H4 (cell line): ENCODE data around the gene GP1BB. TPM values are rescaled to one million over a fixed set of nuclear protein-coding genes. Genes with fewer than 3 reads are reported as not detected.
"Not testable (repeated sequence)": the region's sequence is repeated elsewhere in the genome, so short reads cannot be mapped to it uniquely, and the experiment has no call there.

Experiments used
- DNase-seq: peaks from one replicate; pipeline ENCODE4 v3.0.0-alpha.2; 2015; ENCODE audit warnings: low spot score
- total RNA-seq: library from RNA; depleted of rRNA; stranded (reverse); fragments of >200 nt; shearing (Covaris generic); gene quantifications from 2 replicates; pipeline ENCODE4 v1.2.3, GENCODE V29; 2014

Gene GP1BB
- total RNA-seq, 1 experiment from 2014 or later = 1.3 TPM

GRCh38 chr22:19693981-19694670 lies 29.2 kb upstream of the GP1BB start:
- DNase-seq = no peak

DNA sequence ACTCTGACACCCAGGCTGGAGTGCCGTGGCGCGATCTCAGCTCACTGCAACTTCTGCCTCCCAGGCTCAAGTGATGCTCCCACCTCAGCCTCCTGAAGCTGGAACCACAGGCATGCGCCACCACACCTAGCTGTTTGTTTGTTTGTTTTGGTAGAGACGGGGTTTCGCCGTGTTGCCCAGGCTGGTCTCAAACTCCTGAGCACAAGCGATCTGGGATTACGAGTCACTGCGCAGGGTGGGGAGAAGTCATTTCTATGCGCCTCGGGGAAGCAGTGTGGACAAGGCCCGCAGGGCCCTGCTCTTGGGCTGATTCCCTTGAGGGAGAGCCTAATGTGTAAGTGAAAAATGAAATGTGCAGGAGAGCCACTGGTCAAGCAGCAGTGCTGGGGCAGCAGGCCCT lies 28.6 kb upstream of the GP1BB start:
- no peak for DNase-seq

DNA sequence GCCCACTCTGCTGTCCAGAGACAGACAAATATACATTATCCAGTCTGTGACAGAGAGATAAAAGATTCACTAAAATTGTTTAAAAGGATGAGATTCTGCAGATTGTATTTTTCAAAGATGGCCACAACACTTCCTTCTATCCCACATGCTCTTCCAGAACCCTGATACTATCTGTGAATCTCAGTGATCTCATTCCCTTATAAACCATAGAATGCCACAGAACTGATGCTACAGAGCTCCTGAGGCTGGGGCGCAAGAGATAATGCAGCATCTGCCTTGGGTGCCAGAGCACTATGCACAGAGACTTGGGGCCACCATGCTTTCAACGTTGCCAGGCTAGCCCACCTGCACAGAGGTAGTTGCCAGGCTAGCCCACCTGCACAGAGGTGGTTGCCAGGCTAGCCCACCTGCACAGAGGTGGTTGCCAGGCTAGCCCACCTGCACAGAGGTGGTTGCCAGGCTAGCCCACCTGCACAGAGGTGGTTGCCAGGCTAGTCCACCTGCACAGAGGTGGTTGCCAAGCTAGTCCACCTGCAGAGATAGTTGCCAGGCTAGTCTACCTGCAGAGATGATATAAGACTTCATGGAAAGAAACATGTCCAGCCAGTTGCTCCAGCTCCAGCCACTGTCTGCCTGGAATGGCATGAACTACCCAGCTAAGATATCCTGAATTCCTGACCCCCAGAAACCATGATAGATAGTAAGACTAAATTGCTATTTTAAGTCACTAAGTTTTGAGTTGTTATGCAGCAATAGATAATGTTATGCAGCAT lies 26.6 kb upstream of the GP1BB start:
- DNase-seq = no peak

DNA sequence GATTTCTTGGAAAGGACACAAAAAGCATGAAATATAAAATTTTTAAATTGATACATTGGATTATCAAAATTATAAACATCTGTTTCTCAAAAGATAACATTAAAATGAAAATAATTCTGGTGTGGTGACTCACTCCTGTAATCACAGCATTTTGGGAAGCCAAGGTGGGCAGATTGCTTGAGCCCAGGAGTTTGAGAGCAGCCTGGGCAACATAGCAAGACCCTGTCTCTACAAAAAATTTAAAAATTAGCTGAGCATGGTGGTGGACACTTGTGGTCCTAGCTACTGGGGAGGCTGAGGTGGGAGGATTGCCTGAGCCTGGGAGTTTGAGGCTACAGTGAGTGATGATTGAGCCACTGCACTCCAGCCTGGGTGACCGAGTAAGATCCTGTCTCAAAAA lies 25.5 kb upstream of the GP1BB start:
- DNase-seq = not testable (repeated sequence)

DNA sequence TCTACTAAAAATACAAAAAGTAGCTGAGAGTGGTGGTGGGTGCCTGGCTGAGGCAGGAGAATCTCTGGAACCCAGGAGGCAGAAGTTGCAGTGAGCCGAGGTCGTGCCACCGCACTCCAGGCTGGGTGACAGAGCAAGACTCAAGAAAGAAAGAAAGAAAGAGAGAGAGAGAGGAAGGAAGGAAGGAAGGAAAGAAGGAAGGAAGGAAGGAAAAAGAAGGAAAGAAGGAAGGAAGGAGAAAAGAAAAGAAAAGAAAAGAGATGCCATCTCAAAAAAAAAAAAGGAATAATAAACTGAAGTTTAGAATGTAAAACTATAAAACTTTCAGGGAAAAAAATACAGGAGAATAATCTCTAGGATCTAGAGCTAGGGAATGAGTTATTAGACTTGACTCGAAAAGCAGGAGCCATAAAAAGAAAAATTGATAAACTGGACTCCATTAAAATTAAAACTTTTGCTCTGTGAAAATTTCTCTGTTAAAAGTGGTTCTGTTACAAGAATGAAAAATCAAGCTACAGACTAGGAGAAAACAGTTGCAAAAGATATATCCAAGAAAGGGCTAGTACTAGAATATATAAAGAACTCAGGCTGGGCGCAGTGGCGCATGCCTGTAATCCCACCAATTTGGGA lies 22.4 kb upstream of the GP1BB start:
- DNase-seq = no peak

DNA sequence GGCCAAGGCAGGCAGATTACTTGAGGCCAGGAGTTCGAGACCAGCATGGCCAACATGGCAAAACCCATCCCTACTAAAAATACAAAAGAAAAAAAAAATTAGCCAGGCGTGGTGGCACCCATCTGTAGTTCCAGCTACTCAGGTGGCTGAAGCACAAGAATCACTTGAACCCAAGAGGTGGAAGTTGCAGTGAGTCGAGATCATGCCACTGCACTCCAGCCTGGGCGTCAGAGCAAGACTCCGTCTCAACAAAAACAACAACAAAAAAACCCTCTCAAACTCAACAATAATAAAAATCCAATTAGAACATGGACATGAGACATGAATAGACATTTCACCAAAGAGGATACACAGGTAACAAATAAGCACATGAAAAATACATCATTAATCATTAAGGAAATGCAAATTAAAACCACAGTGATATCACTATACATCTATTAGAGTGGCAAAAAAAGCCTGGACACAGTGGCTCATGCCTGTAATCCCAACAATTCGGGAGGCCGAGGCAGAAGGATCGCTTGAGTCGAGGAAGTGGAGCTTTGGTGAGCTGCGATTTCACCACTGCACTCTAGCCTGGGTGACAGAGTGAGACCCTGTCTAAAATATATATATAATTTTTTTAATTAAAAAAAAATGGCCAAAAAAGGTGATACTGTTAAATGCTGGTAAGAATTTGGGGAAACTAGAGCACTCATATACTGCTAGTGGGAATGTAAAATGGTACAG lies 21.8 kb upstream of the GP1BB start:
- DNase-seq = no peak

- DNase-seq = no peak
Observed at GRCh38 chr22:19703869-19704268, 19.5 kb upstream of the GP1BB start.

DNA sequence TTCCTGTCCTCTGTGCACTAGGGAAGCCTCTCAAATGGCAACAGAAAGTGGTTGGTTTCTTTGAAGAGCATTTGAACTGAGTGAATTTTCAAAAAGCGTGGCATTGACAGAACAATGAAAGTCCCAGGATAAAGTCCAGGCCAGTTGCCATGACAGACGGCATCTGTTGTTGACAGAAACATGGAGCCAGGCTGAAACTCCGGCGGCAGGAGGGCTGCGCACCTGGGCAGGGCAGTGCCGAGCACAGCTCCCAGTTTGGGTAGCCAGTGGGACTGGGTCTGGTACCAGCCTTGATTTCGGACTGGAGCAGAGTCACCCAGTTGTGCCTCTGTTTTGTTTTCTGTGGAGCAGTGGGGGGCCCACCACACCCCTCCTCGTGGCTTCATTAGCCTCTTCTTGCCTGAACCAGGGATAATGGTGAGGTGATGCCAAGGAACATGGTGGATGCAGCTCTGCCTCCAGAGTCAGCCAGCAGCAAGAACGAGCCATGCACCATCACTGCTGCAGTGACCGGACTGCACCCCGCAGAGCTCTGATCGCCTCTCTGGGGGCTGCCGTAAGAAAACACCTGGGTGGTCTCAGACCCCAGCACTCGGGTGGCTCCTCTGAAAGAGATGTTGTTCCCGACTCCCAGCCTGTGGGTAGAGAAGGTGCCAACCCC lies 18.9 kb upstream of the GP1BB start:
- DNase-seq = no peak

- DNase-seq = no peak
Observed at GRCh38 chr22:19705181-19705934, 18.0 kb upstream of the GP1BB start.

- no peak for DNase-seq
Observed at GRCh38 chr22:19706661-19707151, 16.6 kb upstream of the GP1BB start.

DNA sequence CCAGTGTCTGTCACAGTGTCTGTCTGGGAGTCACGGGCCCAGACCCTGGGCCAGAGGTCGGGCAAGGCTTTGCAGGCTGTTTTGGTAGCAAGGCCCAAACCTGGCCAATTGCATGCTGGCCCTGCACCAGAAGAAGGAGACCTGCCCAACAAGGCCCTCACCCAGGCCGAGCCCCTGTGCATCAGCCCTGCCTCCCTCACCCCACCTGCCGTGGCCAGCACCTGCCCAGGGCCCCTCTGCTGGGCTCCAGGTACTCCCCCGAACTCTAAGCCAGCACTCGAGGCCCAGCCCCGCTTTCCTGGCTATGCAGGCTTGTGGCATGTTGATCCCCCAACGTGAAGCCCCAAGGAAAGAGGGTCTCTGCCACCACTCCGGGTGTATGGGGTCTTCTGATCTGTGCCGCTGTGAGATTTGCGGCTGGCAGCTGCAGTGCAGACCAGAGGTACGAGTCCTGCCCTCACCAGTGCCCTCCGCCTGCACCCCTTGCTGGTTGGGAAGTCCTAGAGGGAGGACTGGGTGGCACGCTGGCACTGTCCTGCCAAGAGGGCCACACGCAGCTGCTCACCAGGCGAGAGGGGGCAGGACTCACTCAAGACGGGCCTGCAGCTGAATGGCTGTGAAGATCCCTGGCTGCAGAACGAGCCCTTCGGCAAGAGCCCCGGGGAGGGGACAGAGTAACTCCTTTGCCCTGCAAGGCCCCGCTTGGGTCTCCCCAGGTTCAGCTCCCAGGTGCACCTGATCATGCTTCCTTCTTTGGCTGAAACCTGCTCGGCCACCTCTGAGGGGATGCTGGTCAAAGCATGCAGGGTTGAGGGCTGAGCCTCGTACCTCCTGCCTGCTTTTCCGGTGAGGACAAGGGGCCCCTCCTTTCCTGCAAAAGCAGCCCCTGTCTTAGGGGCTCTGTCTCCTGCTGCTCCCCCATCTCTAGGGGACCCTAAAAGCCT lies 15.7 kb upstream of the GP1BB start:
- DNase-seq = no peak

DNA sequence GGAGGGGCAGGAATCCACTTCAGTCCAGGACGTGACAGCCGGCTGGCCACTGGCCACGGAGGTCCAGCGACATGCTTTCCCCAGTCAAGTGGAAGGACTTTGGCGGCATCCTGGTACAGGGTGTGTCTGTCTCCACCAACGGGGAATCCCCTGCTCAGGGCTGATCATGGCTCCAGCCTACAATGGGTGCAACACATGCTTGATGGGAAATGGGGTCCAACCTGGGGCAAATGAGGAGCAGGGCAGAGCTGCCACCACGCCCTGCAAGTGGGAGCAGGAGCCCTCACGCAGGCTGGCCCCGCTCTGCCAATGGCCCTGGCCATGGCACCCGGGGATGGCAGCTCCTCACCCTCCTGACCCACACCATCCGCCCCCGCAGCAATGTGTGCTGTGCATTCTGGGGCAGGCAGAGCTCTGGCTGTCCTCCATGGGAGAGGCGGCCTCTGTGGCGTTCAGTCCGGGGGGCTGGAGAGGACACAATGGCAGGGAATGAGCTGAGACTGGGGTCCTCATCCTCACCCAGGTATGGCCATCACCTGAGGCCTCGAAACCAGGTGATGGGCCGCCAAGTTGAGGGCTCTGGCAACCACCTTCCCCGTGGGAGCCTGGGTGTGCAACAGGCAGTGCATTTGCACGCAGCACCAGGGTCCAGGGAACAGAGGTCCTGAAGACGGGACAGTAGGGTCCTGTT lies 14.9 kb upstream of the GP1BB start:
- no peak for DNase-seq

DNA sequence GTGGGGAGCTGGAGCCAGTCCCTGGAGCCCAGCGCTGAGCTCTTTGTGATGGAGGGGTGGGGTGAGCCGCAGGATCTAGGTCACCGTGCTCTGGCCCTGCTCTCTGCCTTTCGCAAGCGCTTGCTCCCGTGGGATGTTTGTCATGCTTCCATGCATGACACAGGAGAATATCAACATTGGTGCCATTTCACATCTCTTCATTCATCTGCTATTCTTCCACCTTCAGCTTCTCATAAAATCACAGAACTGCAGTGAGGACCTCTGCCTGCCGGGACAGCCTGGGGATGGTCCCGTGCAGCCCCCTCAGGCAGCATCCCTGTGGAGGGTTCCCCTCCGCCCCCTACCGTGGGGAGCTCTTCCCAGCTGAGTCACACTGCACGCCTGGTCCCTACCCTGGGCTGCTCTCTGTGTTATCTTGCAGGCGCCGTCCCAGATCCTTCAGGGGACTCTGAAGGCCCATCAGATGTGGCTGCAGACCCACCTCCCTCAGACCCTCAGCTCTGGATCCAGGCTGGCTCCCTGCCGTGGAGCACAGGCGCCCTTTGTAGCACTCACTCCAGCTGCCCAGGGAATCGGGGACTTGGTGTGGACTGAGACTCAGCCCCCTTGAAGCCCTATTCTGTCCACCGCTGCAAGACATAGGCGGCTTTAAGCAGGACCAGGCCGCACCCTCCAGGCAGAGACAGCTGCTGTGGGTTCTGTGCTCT lies 14.1 kb upstream of the GP1BB start:
- no peak for DNase-seq

- DNase-seq = no peak
Observed at GRCh38 chr22:19710020-19710768, 13.1 kb upstream of the GP1BB start.

DNA sequence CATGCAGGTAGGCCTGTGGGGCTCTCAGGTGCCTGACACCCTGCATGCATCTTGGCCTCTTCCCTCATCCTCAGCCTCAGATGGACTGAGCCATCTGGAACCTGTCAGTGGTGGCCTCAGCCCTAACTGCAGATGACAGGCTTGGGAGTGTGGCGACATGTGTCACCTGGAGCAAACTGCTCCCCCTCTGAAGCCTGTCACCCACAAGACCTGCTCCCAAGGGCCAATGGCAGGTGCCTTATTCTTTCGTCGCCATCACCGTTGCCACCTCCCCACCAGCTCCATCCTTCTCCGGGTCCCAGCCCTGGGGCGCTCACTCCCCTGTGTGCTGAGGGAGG lies 12.6 kb upstream of the GP1BB start:
- no peak for DNase-seq

DNA sequence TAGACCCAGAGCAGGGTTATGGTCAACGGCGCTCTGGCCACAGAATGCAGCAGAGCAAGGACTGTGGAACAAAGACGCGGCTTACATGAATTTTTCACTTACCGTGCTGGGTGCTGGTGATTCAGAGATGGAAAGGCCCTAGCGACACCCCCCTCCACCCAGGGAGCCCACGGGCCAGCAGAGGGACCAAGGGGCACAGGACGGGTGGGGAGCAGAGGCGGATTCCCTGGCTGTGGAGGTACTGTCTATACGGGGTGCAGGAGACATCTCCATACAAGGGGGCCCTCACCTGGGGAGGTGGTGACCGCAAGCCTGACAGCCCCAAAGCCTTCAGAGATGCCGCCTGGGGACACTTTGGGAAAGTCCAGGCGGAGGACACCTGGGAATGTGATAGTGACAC lies 10.1 kb upstream of the GP1BB start:
- DNase-seq = no peak

- no peak for DNase-seq
Observed at GRCh38 chr22:19713650-19714311, 9.6 kb upstream of the GP1BB start.
